ENCODE results near the gene SLC25A29.

Gene SLC25A29

GRCh38 chr14:100274250-100274649, 32.0 kb downstream of the SLC25A29 start:
- no peak overlapping the region for H3K4me3 ChIP-seq (ENCODE audit: low read length)
- DNase-seq (ENCODE audit: low read depth): no peak
- no peak for TF ChIP-seq CTCF (IDR thresholded peaks at IDR 0.05; ENCODE audit: insufficient read depth, low read depth, low read length, missing control alignments)

- H3K4me3 ChIP-seq (ENCODE audit: low read length): no peak overlapping the region
- DNase-seq (ENCODE audit: low read depth): peak; percentile 58
- TF ChIP-seq CTCF (IDR thresholded peaks at IDR 0.05; ENCODE audit: insufficient read depth, low read depth, low read length, missing control alignments): peak; percentile 61
These were observed 34.9 kb downstream of the SLC25A29 start for GRCh38 chr14:100271247-100271939.

GRCh38 chr14:100268591-100269207, 37.5 kb downstream of the SLC25A29 start:
- H3K4me3 ChIP-seq (ENCODE audit: low read length): no peak overlapping the region
- no peak for TF ChIP-seq CTCF (IDR thresholded peaks at IDR 0.05; ENCODE audit: insufficient read depth, low read depth, low read length, missing control alignments)
- DNase-seq (ENCODE audit: low read depth): peak; percentile 25

GRCh38 chr14:100267990-100268389, 38.3 kb downstream of the SLC25A29 start:
- H3K4me3 ChIP-seq (ENCODE audit: low read length): no peak overlapping the region
- DNase-seq (ENCODE audit: low read depth): no peak
- TF ChIP-seq CTCF (IDR thresholded peaks at IDR 0.05; ENCODE audit: insufficient read depth, low read depth, low read length, missing control alignments): no peak

GRCh38 chr14:100263141-100263540, 43.1 kb downstream of the SLC25A29 start:
- no peak overlapping the region for H3K4me3 ChIP-seq (ENCODE audit: low read length)
- no peak for TF ChIP-seq CTCF (IDR thresholded peaks at IDR 0.05; ENCODE audit: insufficient read depth, low read depth, low read length, missing control alignments)
- no peak for DNase-seq (ENCODE audit: low read depth)

- DNase-seq (ENCODE audit: low read depth): no peak
- TF ChIP-seq CTCF (IDR thresholded peaks at IDR 0.05; ENCODE audit: insufficient read depth, low read depth, low read length, missing control alignments): no peak
- H3K4me3 ChIP-seq (ENCODE audit: low read length): no peak overlapping the region
These were observed 43.7 kb downstream of the SLC25A29 start for GRCh38 chr14:100262545-100262944.

GRCh38 chr14:100261621-100262020, 44.6 kb downstream of the SLC25A29 start:
- no peak overlapping the region for H3K4me3 ChIP-seq (ENCODE audit: low read length)
- no peak for TF ChIP-seq CTCF (IDR thresholded peaks at IDR 0.05; ENCODE audit: insufficient read depth, low read depth, low read length, missing control alignments)
- no peak for DNase-seq (ENCODE audit: low read depth)

Measured in epithelial cell of esophagus (primary cell).